Left cardiac atrium (tissue), 2 donors: ENCODE measurements around the gene METTL4. TPM values are rescaled to one million over a fixed set of nuclear protein-coding genes. Genes with fewer than 3 reads are reported as not detected.

Source experiments
- total RNA-seq, 2 donors: library from RNA; stranded (reverse); fragmentation: NEBNext Ultra II Directional; extraction: Animal tissue kit (Norgen Biotek cat#: 25700); gene quantifications; one replicate each; pipeline ENCODE4 v1.2.1, GENCODE V29; 2021
- donor health status: DM: no; HTN: yes; CAD: no; lungs with severe emphysema.
- donor health status: DM: yes; HTN: yes; CAD: no.

The METTL4 gene
- total RNA-seq, 2 donors from 2014 or later = 5.5 to 6.8 TPM

Other genes with a start within 250 kb of the METTL4 start
- 1 to 10 TPM in 1 of 2 donors, under 1 TPM in 1; 0.29 to 1.2 TPM for gene NDC80, start 52 bp upstream of the METTL4 start, total RNA-seq
- 10 to 100 TPM; 24.5 to 28.7 TPM for gene SMCHD1, start 84.2 kb upstream of the METTL4 start, total RNA-seq